ENCODE measurements around the gene TSPAN8.

DNA sequence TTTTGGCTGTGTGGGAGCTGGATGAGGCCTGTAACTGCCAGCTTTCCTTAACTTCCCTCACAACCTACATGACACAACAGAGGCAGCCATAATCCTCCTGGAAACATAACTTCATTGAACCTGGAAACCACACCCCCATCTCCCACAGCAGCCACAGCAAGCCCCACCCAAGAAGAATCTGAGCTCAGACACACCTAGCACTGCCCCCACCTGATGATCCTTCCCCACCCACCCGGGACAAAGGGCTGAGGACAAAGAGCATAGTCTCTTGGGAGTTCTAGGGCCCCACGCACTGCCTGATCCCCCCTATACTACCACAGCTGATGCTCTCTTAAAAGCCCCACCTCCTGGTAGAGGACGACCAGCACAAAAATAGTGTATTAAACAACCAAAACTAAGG lies 29.6 kb upstream of the TSPAN8 start:
- TF ChIP-seq, protein P1, sequence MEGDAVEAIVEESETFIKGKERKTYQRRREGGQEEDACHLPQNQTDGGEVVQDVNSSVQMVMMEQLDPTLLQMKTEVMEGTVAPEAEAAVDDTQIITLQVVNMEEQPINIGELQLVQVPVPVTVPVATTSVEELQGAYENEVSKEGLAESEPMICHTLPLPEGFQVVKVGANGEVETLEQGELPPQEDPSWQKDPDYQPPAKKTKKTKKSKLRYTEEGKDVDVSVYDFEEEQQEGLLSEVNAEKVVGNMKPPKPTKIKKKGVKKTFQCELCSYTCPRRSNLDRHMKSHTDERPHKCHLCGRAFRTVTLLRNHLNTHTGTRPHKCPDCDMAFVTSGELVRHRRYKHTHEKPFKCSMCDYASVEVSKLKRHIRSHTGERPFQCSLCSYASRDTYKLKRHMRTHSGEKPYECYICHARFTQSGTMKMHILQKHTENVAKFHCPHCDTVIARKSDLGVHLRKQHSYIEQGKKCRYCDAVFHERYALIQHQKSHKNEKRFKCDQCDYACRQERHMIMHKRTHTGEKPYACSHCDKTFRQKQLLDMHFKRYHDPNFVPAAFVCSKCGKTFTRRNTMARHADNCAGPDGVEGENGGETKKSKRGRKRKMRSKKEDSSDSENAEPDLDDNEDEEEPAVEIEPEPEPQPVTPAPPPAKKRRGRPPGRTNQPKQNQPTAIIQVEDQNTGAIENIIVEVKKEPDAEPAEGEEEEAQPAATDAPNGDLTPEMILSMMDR (conservative IDR thresholded peaks at IDR 0.05 in 1 of 2, IDR thresholded peaks at IDR 0.05 in 1 of 2; ENCODE audit: extremely low read depth in 1 of 2, insufficient read depth in 1 of 2, low read depth in 1 of 2, low read length in 2 of 2): no peak
- no peak for TF ChIP-seq EZH2 (IDR thresholded peaks at IDR 0.05; ENCODE audit: borderline replicate concordance, low read length)

Data from mammary epithelial cell (primary cell).